Measurements from ENCODE around the gene NDUFB2. TPM values are rescaled to one million over a fixed set of nuclear protein-coding genes. Genes with fewer than 3 reads are reported as not detected.
A peak's percentile ranks its signal among the peaks of the same experiment; 100 is the strongest.

The NDUFB2 gene
- total RNA-seq, 1 donor from 2014 or later: 682 TPM

- H3K27ac ChIP-seq (replicated peaks): no peak overlapping the region
- intact Hi-C loops (cut with micrococcal nuclease): no loop called here
Observed at GRCh38 chr7:140695381-140695780, 1.1 kb upstream of the NDUFB2 start.

GRCh38 chr7:140696024-140696679, 356 bp upstream of the NDUFB2 start:
- Histone ChIP-seq H3K4me3 (peak overlapping the region; percentile 83), H3K9me3 (replicated peaks) (no peaks in the 10 kb centered on the region), H3K27me3 (ENCODE audit: low read depth) (no peaks in the 10 kb centered on the region), H3K27ac (replicated peaks) (peak overlapping the region; percentile 97), H3K36me3 (peaks cover 13% of the 10 kb centered on the region), H3K4me1 (peaks cover 35% of the 10 kb centered on the region)
- no peak for TF ChIP-seq CTCF (IDR thresholded peaks at IDR 0.05; ENCODE audit: borderline replicate concordance)
- peak; percentile 97 for DNase-seq
- intact Hi-C loops (cut with micrococcal nuclease): no loop called here

More at GRCh38 chr7:140695381-140695780, 1.1 kb upstream of the NDUFB2 start:
- Histone ChIP-seq H3K4me1 (peaks cover 35% of the 10 kb centered on the region), H3K9me3 (replicated peaks) (no peaks in the 10 kb centered on the region), H3K4me3 (no peak overlapping the region), H3K27me3 (ENCODE audit: low read depth) (no peaks in the 10 kb centered on the region), H3K36me3 (peaks cover 13% of the 10 kb centered on the region)
- TF ChIP-seq CTCF (IDR thresholded peaks at IDR 0.05; ENCODE audit: borderline replicate concordance): no peak
- DNase-seq: no peak

GRCh38 chr7:140697447-140698143, 1.1 kb downstream of the NDUFB2 start:
- TF ChIP-seq CTCF (IDR thresholded peaks at IDR 0.05; ENCODE audit: borderline replicate concordance): no peak
- intact Hi-C loops (cut with micrococcal nuclease): no loop called here
- H3K36me3 ChIP-seq: peaks cover under 1% of the 10 kb centered on the region
- H3K4me3 ChIP-seq: peak overlapping the region; percentile 83
- peaks cover 39% of the 10 kb centered on the region for H3K4me1 ChIP-seq
- no peak for DNase-seq
- peak overlapping the region; percentile 97 for H3K27ac ChIP-seq (replicated peaks)
- H3K27me3 ChIP-seq (ENCODE audit: low read depth): no peaks in the 10 kb centered on the region
- H3K9me3 ChIP-seq (replicated peaks): no peaks in the 10 kb centered on the region

GRCh38 chr7:140698477-140698876, 2.0 kb downstream of the NDUFB2 start:
- peak; percentile 40 for DNase-seq
- no peak for TF ChIP-seq CTCF (IDR thresholded peaks at IDR 0.05; ENCODE audit: borderline replicate concordance)
- peak overlapping the region; percentile 83 for H3K4me3 ChIP-seq

GRCh38 chr7:140702774-140703173, 6.3 kb downstream of the NDUFB2 start:
- no peak overlapping the region for H3K4me3 ChIP-seq
- intact Hi-C loops (cut with micrococcal nuclease): no loop called here
- peaks cover 21% of the 10 kb centered on the region for H3K4me1 ChIP-seq
- H3K27me3 ChIP-seq (ENCODE audit: low read depth): no peaks in the 10 kb centered on the region
- TF ChIP-seq CTCF (IDR thresholded peaks at IDR 0.05; ENCODE audit: borderline replicate concordance): no peak
- H3K27ac ChIP-seq (replicated peaks): no peak overlapping the region
- no peak for DNase-seq
- H3K9me3 ChIP-seq (replicated peaks): no peaks in the 10 kb centered on the region
- H3K36me3 ChIP-seq: peaks cover 50% of the 10 kb centered on the region

More at GRCh38 chr7:140698477-140698876, 2.0 kb downstream of the NDUFB2 start:
- no peak overlapping the region for H3K27ac ChIP-seq (replicated peaks)
- H3K4me1 ChIP-seq: peaks cover 39% of the 10 kb centered on the region
- no peaks in the 10 kb centered on the region for H3K27me3 ChIP-seq (ENCODE audit: low read depth)
- intact Hi-C loops (cut with micrococcal nuclease): no loop called here
- no peaks in the 10 kb centered on the region for H3K9me3 ChIP-seq (replicated peaks)
- peaks cover 9% of the 10 kb centered on the region for H3K36me3 ChIP-seq
